Mammary epithelial cell (primary cell): Measurements from ENCODE around the gene HSD11B1.

Experiments used
- EZH2 ChIP-seq: IDR thresholded peaks from 2 replicates; pipeline ENCODE4 v1.6.1; 2012; ENCODE audit warnings: low read length, inconsistent platforms, borderline replicate concordance
- TF ChIP-seq, protein P1 (sequence below), 2 donors: IDR thresholded peaks in 1 of 2; conservative IDR thresholded peaks in 1 of 2; 2 replicates each; pipeline ENCODE4 v1.5.1; 2011 to 2012; ENCODE audit warnings: inconsistent platforms in 2 of 2, low read length in 2 of 2, mild to moderate bottlenecking in 2 of 2, control low read depth in 1 of 2, low read depth in 1 of 2; ENCODE audit not compliant: insufficient read depth in 1 of 2; ENCODE audit errors: extremely low read depth in 1 of 2

DNA sequence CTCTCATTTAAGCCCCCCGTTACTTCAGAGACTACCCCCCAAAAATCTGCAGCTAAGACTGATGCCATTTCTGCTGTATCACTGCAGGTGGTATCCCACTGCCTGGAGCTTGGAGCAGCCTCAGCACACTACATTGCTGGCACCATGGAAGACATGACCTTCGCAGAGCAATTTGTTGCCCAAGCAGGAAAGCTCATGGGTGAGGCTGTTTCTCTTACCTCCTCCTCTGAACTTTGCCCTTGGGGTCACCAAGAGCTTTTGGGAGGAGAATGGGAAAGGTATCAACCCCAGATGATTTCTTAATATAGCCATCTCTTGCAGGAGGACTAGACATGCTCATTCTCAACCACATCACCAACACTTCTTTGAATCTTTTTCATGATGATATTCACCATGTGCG is 2.0 kb downstream of the HSD11B1 start:
- TF ChIP-seq, protein P1, sequence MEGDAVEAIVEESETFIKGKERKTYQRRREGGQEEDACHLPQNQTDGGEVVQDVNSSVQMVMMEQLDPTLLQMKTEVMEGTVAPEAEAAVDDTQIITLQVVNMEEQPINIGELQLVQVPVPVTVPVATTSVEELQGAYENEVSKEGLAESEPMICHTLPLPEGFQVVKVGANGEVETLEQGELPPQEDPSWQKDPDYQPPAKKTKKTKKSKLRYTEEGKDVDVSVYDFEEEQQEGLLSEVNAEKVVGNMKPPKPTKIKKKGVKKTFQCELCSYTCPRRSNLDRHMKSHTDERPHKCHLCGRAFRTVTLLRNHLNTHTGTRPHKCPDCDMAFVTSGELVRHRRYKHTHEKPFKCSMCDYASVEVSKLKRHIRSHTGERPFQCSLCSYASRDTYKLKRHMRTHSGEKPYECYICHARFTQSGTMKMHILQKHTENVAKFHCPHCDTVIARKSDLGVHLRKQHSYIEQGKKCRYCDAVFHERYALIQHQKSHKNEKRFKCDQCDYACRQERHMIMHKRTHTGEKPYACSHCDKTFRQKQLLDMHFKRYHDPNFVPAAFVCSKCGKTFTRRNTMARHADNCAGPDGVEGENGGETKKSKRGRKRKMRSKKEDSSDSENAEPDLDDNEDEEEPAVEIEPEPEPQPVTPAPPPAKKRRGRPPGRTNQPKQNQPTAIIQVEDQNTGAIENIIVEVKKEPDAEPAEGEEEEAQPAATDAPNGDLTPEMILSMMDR (conservative IDR thresholded peaks at IDR 0.05 in 1 of 2, IDR thresholded peaks at IDR 0.05 in 1 of 2; ENCODE audit: extremely low read depth in 1 of 2, insufficient read depth in 1 of 2, low read depth in 1 of 2, low read length in 2 of 2): no peak
- TF ChIP-seq EZH2: no peak
